ENCODE results near the gene FAM117B. TPM values are rescaled to one million over a fixed set of nuclear protein-coding genes. Genes with fewer than 3 reads are reported as not detected.

The FAM117B gene
- total RNA-seq, 2 donors from 2014 or later = 1.5 to 3.0 TPM

DNA sequence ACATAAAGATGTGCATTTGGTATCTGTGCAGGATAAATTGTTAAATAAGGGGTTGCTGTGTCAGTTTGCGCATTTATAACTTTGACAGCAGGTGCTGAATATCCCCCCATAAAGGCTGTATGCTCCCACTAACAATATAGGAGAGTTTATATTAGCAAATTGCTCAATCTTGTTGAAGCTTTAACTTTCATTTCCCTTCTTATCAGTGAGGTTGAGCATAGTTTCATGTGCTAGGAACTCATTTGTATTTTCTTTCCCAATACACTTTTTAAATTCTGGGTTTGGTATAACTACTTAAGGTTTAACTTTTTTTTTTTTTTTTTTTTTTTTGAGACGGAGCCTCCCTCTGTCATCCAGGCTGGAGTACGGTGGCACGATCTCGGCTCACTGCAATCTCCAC, 89.0 kb downstream of the FAM117B start:
- Mint-ChIP-seq H3K4me1 (ENCODE audit: low read depth in 2 of 2) (peaks cover 0 to 4% of the 10 kb centered on the region in 2 donors), H3K4me3 (no peak overlapping the region), H3K9me3 (no peaks in the 10 kb centered on the region), H3K27me3 (no peaks in the 10 kb centered on the region), H3K27ac (no peak overlapping the region), H3K36me3 (no peaks in the 10 kb centered on the region)
- ATAC-seq (no peak), DNase-seq (ENCODE audit: low spot score) (no peak)

- H3K36me3 Mint-ChIP-seq = no peaks in the 10 kb centered on the region
- H3K4me1 Mint-ChIP-seq (ENCODE audit: low read depth in 2 of 2) = peaks cover 0 to 3% of the 10 kb centered on the region in 2 donors
- DNase-seq (ENCODE audit: low spot score) (no peak), ATAC-seq (no peak)
- no peaks in the 10 kb centered on the region for H3K9me3 Mint-ChIP-seq
- no peak overlapping the region for H3K4me3 Mint-ChIP-seq
- no peak overlapping the region for H3K27ac Mint-ChIP-seq
- no peaks in the 10 kb centered on the region for H3K27me3 Mint-ChIP-seq
Measured at GRCh38 chr2:202726070-202726469, 91.3 kb downstream of the FAM117B start.

- Mint-ChIP-seq H3K27ac (no peak overlapping the region), H3K27me3 (no peaks in the 10 kb centered on the region), H3K4me3 (no peak overlapping the region), H3K36me3 (peaks cover 5% of the 10 kb centered on the region), H3K4me1 (ENCODE audit: low read depth in 2 of 2) (no peaks in the 10 kb centered on the region), H3K9me3 (no peaks in the 10 kb centered on the region)
- DNase-seq (ENCODE audit: low spot score) = no peak
- ATAC-seq = no peak
Measured at GRCh38 chr2:202736826-202737225, 102.1 kb downstream of the FAM117B start.

DNA sequence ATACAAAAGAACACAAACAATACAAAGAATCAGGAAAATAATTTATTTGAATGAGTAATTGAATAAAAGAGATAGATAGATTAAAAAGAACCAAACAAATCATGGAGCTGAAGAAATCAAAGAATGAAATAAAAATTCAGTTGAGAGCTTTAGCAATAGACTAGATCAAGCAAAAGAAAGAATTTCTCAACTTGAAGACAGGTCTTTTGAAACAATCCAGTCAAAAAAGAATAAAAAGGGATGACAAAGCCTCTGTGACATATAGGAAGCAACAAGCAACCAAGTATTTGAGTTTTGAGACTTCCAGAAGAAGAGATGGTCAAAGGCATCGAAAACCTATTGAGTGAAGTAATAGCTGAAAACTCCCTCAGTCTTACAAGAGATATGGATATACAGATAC, 108.8 kb downstream of the FAM117B start:
- ATAC-seq (no peak), DNase-seq (ENCODE audit: low spot score) (no peak)
- H3K27me3 Mint-ChIP-seq = no peaks in the 10 kb centered on the region
- H3K27ac Mint-ChIP-seq = no peak overlapping the region
- peaks cover 7% of the 10 kb centered on the region for H3K9me3 Mint-ChIP-seq
- no peaks in the 10 kb centered on the region for H3K4me1 Mint-ChIP-seq (ENCODE audit: low read depth in 2 of 2)
- H3K36me3 Mint-ChIP-seq = peaks cover 23% of the 10 kb centered on the region
- no peak overlapping the region for H3K4me3 Mint-ChIP-seq

GRCh38 chr2:202749477-202749876, 114.7 kb downstream of the FAM117B start:
- H3K27me3 Mint-ChIP-seq = no peaks in the 10 kb centered on the region
- no peak for DNase-seq (ENCODE audit: low spot score)
- peaks cover 0 to 3% of the 10 kb centered on the region in 2 donors for H3K4me1 Mint-ChIP-seq (ENCODE audit: low read depth in 2 of 2)
- H3K9me3 Mint-ChIP-seq = peaks cover 6% of the 10 kb centered on the region
- no peak overlapping the region for H3K4me3 Mint-ChIP-seq
- ATAC-seq = no peak
- H3K27ac Mint-ChIP-seq = no peak overlapping the region
- peaks cover 6% of the 10 kb centered on the region for H3K36me3 Mint-ChIP-seq

DNA sequence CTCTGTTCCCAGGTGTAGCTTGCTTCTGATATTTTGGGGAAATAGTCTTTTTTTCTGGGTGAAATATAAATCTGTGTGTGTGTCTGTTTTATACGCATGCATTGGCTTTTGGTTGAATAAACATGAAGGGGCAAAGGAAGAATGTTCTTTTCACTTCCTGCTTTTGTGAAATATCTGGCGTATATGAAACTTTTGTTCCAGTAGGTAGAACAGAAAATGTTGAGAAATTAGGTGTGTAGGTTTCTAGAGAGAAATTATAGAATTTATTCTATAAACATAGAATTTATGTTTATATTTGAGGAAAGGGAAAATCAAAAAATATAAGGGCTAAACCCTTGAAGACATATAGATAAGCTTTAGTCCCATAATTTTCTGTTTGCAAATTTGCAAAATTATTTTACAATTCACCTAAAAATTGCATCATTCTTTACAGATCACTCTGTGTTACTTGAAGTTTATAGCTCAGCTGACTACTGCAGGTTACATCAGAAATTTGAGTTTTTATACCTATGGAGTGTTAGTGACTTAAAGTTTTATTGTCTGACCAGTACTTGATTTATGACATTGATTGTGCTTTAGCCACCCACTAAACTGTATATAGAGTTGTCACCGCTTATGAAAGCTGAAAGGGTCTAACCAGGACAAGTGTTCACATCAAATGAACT, 116.1 kb downstream of the FAM117B start:
- Mint-ChIP-seq H3K27ac (peak overlapping the region in 1 of 2 donors; percentile 68), H3K36me3 (no peaks in the 10 kb centered on the region), H3K4me3 (no peak overlapping the region), H3K4me1 (ENCODE audit: low read depth in 2 of 2) (peaks cover 0 to 3% of the 10 kb centered on the region in 2 donors), H3K9me3 (peaks cover 4% of the 10 kb centered on the region), H3K27me3 (no peaks in the 10 kb centered on the region)
- ATAC-seq (no peak), DNase-seq (ENCODE audit: low spot score) (no peak)

GRCh38 chr2:202752071-202752470, 117.3 kb downstream of the FAM117B start:
- Mint-ChIP-seq H3K4me3 (no peak overlapping the region), H3K27ac (no peak overlapping the region), H3K9me3 (peaks cover 4% of the 10 kb centered on the region), H3K27me3 (no peaks in the 10 kb centered on the region), H3K4me1 (ENCODE audit: low read depth in 2 of 2) (peaks cover 0 to 3% of the 10 kb centered on the region in 2 donors), H3K36me3 (no peaks in the 10 kb centered on the region)
- ATAC-seq = no peak
- DNase-seq (ENCODE audit: low spot score) = no peak

DNA sequence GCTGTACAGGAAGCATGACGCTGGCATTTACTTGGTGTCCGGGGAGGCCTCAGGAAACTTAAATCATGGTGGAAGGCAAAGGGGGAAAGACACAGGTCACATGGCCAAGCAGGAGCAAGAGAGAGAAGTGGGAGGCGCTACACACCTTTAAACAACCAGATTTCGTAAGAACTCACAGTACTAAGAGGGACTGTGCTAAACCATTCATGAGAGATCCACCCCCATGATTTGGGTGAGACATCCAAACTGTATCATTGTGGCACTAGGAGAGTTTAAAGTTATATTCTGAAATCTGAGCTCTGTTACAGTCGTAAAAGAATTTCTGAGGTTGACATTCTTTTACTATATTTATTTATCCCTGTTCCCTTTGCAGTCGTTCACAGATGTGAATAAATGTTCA, 120.2 kb downstream of the FAM117B start:
- no peak for DNase-seq (ENCODE audit: low spot score)
- H3K36me3 Mint-ChIP-seq = no peaks in the 10 kb centered on the region
- peaks cover 0 to 3% of the 10 kb centered on the region in 2 donors for H3K4me1 Mint-ChIP-seq (ENCODE audit: low read depth in 2 of 2)
- ATAC-seq = no peak
- H3K27me3 Mint-ChIP-seq = no peaks in the 10 kb centered on the region
- H3K9me3 Mint-ChIP-seq = peaks cover 4% of the 10 kb centered on the region
- H3K4me3 Mint-ChIP-seq = no peak overlapping the region
- no peak overlapping the region for H3K27ac Mint-ChIP-seq

- no peaks in the 10 kb centered on the region for H3K36me3 Mint-ChIP-seq
- no peak overlapping the region for H3K27ac Mint-ChIP-seq
- no peaks in the 10 kb centered on the region for H3K27me3 Mint-ChIP-seq
- DNase-seq (ENCODE audit: low spot score) = no peak
- H3K4me3 Mint-ChIP-seq = no peak overlapping the region
- no peak for ATAC-seq
- peaks cover 4% of the 10 kb centered on the region for H3K9me3 Mint-ChIP-seq
- peaks cover 0 to 5% of the 10 kb centered on the region in 2 donors for H3K4me1 Mint-ChIP-seq (ENCODE audit: low read depth in 2 of 2)
Measured at GRCh38 chr2:202756598-202756997, 121.8 kb downstream of the FAM117B start.

DNA sequence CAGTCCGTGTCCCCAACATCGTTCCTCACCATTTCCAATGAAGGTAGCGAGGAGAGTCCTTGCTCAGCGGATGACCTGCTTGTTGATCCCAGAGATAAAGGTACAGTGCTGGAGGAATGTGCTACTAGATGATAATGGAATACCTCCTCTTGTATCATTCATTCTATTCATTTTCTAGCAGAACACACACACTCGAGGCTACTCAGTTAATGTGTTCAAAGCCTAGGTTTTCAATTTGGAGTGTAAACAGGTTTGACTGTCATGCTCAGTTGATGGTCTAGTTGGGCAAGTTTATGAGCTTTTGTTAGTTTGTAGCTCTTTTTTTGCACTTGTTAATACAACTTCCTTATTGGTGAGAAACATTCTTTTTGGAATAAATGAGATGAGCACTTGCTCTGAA, 122.6 kb downstream of the FAM117B start:
- peaks cover 4% of the 10 kb centered on the region for H3K9me3 Mint-ChIP-seq

GRCh38 chr2:202758128-202758527, 123.4 kb downstream of the FAM117B start:
- Mint-ChIP-seq H3K27me3 (no peaks in the 10 kb centered on the region), H3K4me3 (no peak overlapping the region), H3K9me3 (peaks cover 4% of the 10 kb centered on the region), H3K4me1 (ENCODE audit: low read depth in 2 of 2) (peaks cover 6 to 9% of the 10 kb centered on the region in 2 donors), H3K27ac (no peak overlapping the region), H3K36me3 (no peaks in the 10 kb centered on the region)
- ATAC-seq (no peak), DNase-seq (ENCODE audit: low spot score) (no peak)

More for the DNA sequence above, 122.6 kb downstream of the FAM117B start:
- no peaks in the 10 kb centered on the region for H3K36me3 Mint-ChIP-seq
- H3K4me1 Mint-ChIP-seq (ENCODE audit: low read depth in 2 of 2) = peaks cover under 1 to 5% of the 10 kb centered on the region in 2 donors
- no peak for DNase-seq (ENCODE audit: low spot score)
- no peak overlapping the region for H3K27ac Mint-ChIP-seq
- no peak overlapping the region for H3K4me3 Mint-ChIP-seq
- no peak for ATAC-seq
- H3K27me3 Mint-ChIP-seq = no peaks in the 10 kb centered on the region

GRCh38 chr2:202758604-202759003, 123.8 kb downstream of the FAM117B start:
- Mint-ChIP-seq H3K36me3 (no peaks in the 10 kb centered on the region), H3K27me3 (no peaks in the 10 kb centered on the region), H3K4me3 (no peak overlapping the region), H3K4me1 (ENCODE audit: low read depth in 2 of 2) (peaks cover 6 to 9% of the 10 kb centered on the region in 2 donors), H3K9me3 (peaks cover 4% of the 10 kb centered on the region), H3K27ac (no peak overlapping the region)
- ATAC-seq (no peak), DNase-seq (ENCODE audit: low spot score) (no peak)

DNA sequence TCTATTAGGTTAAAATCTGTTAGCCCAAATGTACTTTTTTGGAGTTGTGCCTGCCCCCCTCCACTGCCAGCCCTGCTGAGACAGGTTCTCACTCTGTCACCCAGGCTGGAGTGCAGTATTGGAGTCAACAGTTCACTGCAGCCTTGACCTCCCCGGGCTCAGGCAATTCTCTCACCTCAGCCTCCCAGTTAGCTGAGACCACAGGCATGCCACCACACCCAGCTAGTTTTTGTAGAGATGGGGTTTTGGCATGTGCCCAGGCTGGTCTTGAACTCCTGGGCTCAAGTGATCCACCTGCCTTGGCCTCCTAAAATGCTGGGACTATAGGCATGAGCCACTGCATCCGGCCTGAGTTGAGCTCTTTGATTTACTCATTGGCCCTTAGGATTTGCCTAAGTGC, 126.1 kb downstream of the FAM117B start:
- no peaks in the 10 kb centered on the region for H3K36me3 Mint-ChIP-seq
- H3K4me3 Mint-ChIP-seq = no peak overlapping the region
- H3K9me3 Mint-ChIP-seq = no peaks in the 10 kb centered on the region
- DNase-seq (ENCODE audit: low spot score) (no peak), ATAC-seq (peak in 1 of 2 donors; percentile 24)
- no peaks in the 10 kb centered on the region for H3K27me3 Mint-ChIP-seq
- H3K27ac Mint-ChIP-seq = no peak overlapping the region
- peaks cover 6 to 7% of the 10 kb centered on the region in 2 donors for H3K4me1 Mint-ChIP-seq (ENCODE audit: low read depth in 2 of 2)

GRCh38 chr2:202762556-202762955, 127.8 kb downstream of the FAM117B start:
- DNase-seq (ENCODE audit: low spot score) = no peak
- Mint-ChIP-seq H3K27ac (peak overlapping the region in 1 of 2 donors; percentile 42), H3K36me3 (no peaks in the 10 kb centered on the region)

GRCh38 chr2:202763916-202764315, 129.1 kb downstream of the FAM117B start:
- H3K36me3 Mint-ChIP-seq = no peaks in the 10 kb centered on the region
- H3K4me3 Mint-ChIP-seq = no peak overlapping the region
- no peak overlapping the region for H3K27ac Mint-ChIP-seq
- no peak for DNase-seq (ENCODE audit: low spot score)
- H3K27me3 Mint-ChIP-seq = no peaks in the 10 kb centered on the region
- peaks cover 6 to 7% of the 10 kb centered on the region in 2 donors for H3K4me1 Mint-ChIP-seq (ENCODE audit: low read depth in 2 of 2)
- no peak for ATAC-seq
- H3K9me3 Mint-ChIP-seq = no peaks in the 10 kb centered on the region

More at GRCh38 chr2:202762556-202762955, 127.8 kb downstream of the FAM117B start:
- Mint-ChIP-seq H3K4me1 (ENCODE audit: low read depth in 2 of 2) (peaks cover 6 to 7% of the 10 kb centered on the region in 2 donors), H3K27me3 (no peaks in the 10 kb centered on the region), H3K9me3 (no peaks in the 10 kb centered on the region), H3K4me3 (no peak overlapping the region)
- ATAC-seq = peak; percentile 61
